HCT116 (cell line): ENCODE results near the gene FHIT. TPM values are rescaled to one million over a fixed set of nuclear protein-coding genes. Genes with fewer than 3 reads are reported as not detected.
A peak's percentile ranks its signal among the peaks of the same experiment; 100 is the strongest.

ENCODE experiments used
- ATAC-seq: fragments of 200-7000 bp; cut with Tn5 transposase; 2 replicates; pipeline ENCODE4 v1.9.1; 2020; ENCODE audit warnings: mild to moderate bottlenecking, moderate library complexity
- BruUV-seq: library from RNA; stranded (reverse); fragments of 400-500 nt; replicated peaks from 2 replicates; lab custom pipeline; 2021; lab: Mats Ljungman, UMichigan
- CTCF ChIA-PET: fragments of 300-600 bp; sonication (Branson Sonifier 250); formaldehyde crosslinking; loops from one replicate; lab custom pipeline; 2021; ENCODE audit warnings: antibody characterized with exemption; lab: Charles Lee
- POLR2A ChIA-PET: fragments of 300-600, 350-600 bp; sonication (Branson Sonifier 250); formaldehyde crosslinking; loops from one replicate; lab custom pipeline; 2021; ENCODE audit warnings: antibody characterized with exemption; lab: Charles Lee
- RAD21 ChIA-PET, 2 experiments: fragments of 300-600 bp; sonication (Branson Sonifier 250); formaldehyde crosslinking; loops; one replicate each; lab custom pipeline; 2023; ENCODE audit warnings: low total read pairs in 2 of 2; ENCODE audit not compliant: uncharacterized antibody in 2 of 2, unreplicated experiment in 2 of 2, low non-redundant PET in 1 of 2; lab: Charles Lee
- DNase-seq: peaks from one replicate; pipeline ENCODE4 v3.0.0-alpha.2; 2010; ENCODE audit warnings: low read depth, low spot score
- H2AFZ ChIP-seq: fragments of 200-600 bp; shearing (Covaris generic), sonication (generic); 2 replicates; pipeline ENCODE4 v1.6.1; 2017; ENCODE audit warnings: low read depth, mixed run types, mixed read lengths, antibody characterized with exemption, low read length; ENCODE audit not compliant: poor library complexity, severe bottlenecking
- H3K27ac ChIP-seq: 2 replicates; pipeline ENCODE4 v1.5.1; 2012; ENCODE audit warnings: low read depth, low read length
- H3K27me3 ChIP-seq: fragments of 200-600 bp; sonication (generic); 2 replicates; pipeline ENCODE4 v1.6.1; 2016; ENCODE audit warnings: mixed run types, low read length, mixed read lengths; ENCODE audit not compliant: insufficient read depth
- H3K36me3 ChIP-seq, 2 experiments: fragments of 200-500 bp in 1 of 2; fragments of 200-600 bp in 1 of 2; sonication (Bioruptor generic) in 1 of 2; sonication (generic) in 1 of 2; 2 replicates each; pipeline versions ENCODE4 v1.5.1 to v1.6.1; 2014 to 2016; ENCODE audit warnings: low read length in 2 of 2, inconsistent platforms in 1 of 2, mixed read lengths in 1 of 2, mixed run types in 1 of 2; ENCODE audit not compliant: insufficient read depth in 2 of 2, control insufficient read depth in 1 of 2
- H3K4me1 ChIP-seq, 2 experiments: fragments of 200-600 bp in 1 of 2; sonication (generic) in 1 of 2; 2 replicates each; pipeline versions ENCODE4 v1.5.1 to v1.6.1; 2012 to 2017; ENCODE audit warnings: low read length in 2 of 2, inconsistent platforms in 1 of 2, mild to moderate bottlenecking in 1 of 2, mixed read lengths in 1 of 2, mixed run types in 1 of 2, moderate library complexity in 1 of 2; ENCODE audit not compliant: insufficient read depth in 2 of 2, control insufficient read depth in 1 of 2
- H3K4me2 ChIP-seq: fragments of 200-600 bp; sonication (generic); 2 replicates; pipeline ENCODE4 v1.6.1; 2017; ENCODE audit warnings: mixed run types, low read length, mixed read lengths
- H3K4me3 ChIP-seq, 2 experiments: fragments of 200-600 bp in 1 of 2; sonication (generic) in 1 of 2; replicated peaks in 1 of 2; 2 replicates each; pipeline ENCODE4 v1.5.1; 2011 to 2016; ENCODE audit warnings: low read length in 2 of 2, control low read depth in 1 of 2, low read depth in 1 of 2, mild to moderate bottlenecking in 1 of 2, mixed read lengths in 1 of 2, mixed run types in 1 of 2
- H3K79me2 ChIP-seq: fragments of 200-600 bp; sonication (generic); 2 replicates; pipeline ENCODE4 v1.6.1; 2017; ENCODE audit warnings: mild to moderate bottlenecking, mixed run types, low read length, moderate library complexity, mixed read lengths; ENCODE audit not compliant: insufficient read depth
- H3K9ac ChIP-seq: fragments of 200-600 bp; sonication (generic); 2 replicates; pipeline ENCODE4 v1.6.1; 2016; ENCODE audit warnings: low read length, mixed read lengths
- H3K9me2 ChIP-seq: fragments of 200-600 bp; sonication (generic), shearing (Covaris generic); 2 replicates; pipeline ENCODE4 v1.6.1; 2017; ENCODE audit warnings: mixed run types, mild to moderate bottlenecking, moderate library complexity; ENCODE audit not compliant: insufficient read depth
- H3K9me3 ChIP-seq, 2 experiments: fragments of 200-500 bp in 1 of 2; fragments of 200-600 bp in 1 of 2; sonication (Bioruptor generic) in 1 of 2; sonication (generic) in 1 of 2; 2 replicates each; pipeline ENCODE4 v1.6.1; 2014 to 2017; ENCODE audit warnings: low read length in 2 of 2, mixed read lengths in 2 of 2, inconsistent platforms in 1 of 2, low read depth in 1 of 2, mild to moderate bottlenecking in 1 of 2, mixed run types in 1 of 2, moderate library complexity in 1 of 2; ENCODE audit not compliant: control insufficient read depth in 1 of 2, insufficient read depth in 1 of 2
- H4K20me1 ChIP-seq: fragments of 200-600 bp; sonication (generic), shearing (Covaris generic); 2 replicates; pipeline ENCODE4 v1.6.1; 2017; ENCODE audit warnings: mixed run types, mild to moderate bottlenecking, moderate library complexity; ENCODE audit not compliant: insufficient read depth
- CBX3 ChIP-seq: IDR thresholded peaks from 2 replicates; pipeline ENCODE4 v1.6.1; 2012; ENCODE audit warnings: low read depth
- CTCF ChIP-seq, 3 experiments: fragments of 200-600 bp in 1 of 3; sonication (generic) in 1 of 3; IDR thresholded peaks in 2 of 3; conservative IDR thresholded peaks in 1 of 3; 2 replicates each; pipeline ENCODE4 v1.5.1; 2012 to 2017; ENCODE audit warnings: low read depth in 2 of 3, low read length in 2 of 3, antibody characterized with exemption in 1 of 3, borderline replicate concordance in 1 of 3, control low read depth in 1 of 3, mild to moderate bottlenecking in 1 of 3, mixed read lengths in 1 of 3, mixed run types in 1 of 3, moderate library complexity in 1 of 3; ENCODE audit not compliant: insufficient read depth in 1 of 3
- ELF1 ChIP-seq: IDR thresholded peaks from 2 replicates; pipeline ENCODE4 v1.6.1; 2012; ENCODE audit warnings: low read depth, borderline replicate concordance
- EZH2 ChIP-seq: fragments of 200-600 bp; sonication (generic); IDR thresholded peaks from 2 replicates; pipeline ENCODE4 v1.6.1; 2017; ENCODE audit warnings: antibody characterized with exemption, mixed run types
- EZH2phosphoT487 ChIP-seq: fragments of 200-600 bp; IDR thresholded peaks from 2 replicates; pipeline ENCODE4 v1.6.1; 2018; ENCODE audit warnings: antibody characterized with exemption, borderline replicate concordance
- FOSL1 ChIP-seq: IDR thresholded peaks from 2 replicates; pipeline ENCODE4 v1.6.1; 2012; ENCODE audit warnings: low read depth
- JUND ChIP-seq: IDR thresholded peaks from 2 replicates; pipeline ENCODE4 v1.6.1; 2012
- POLR2A ChIP-seq: IDR thresholded peaks from 2 replicates; pipeline ENCODE4 v1.7.0; 2011; ENCODE audit warnings: borderline replicate concordance; ENCODE audit not compliant: insufficient read depth, insufficient read length; ENCODE audit errors: extremely low read depth
- POLR2AphosphoS5 ChIP-seq: IDR thresholded peaks from 2 replicates; pipeline ENCODE4 v1.6.1; 2011; ENCODE audit warnings: mild to moderate bottlenecking, low read depth, low read length, moderate library complexity
- SIN3A ChIP-seq: IDR thresholded peaks from 2 replicates; pipeline ENCODE4 v1.6.1; 2012; ENCODE audit warnings: low read depth
- SP1 ChIP-seq: IDR thresholded peaks from 2 replicates; pipeline ENCODE4 v1.6.1; 2012; ENCODE audit warnings: low read depth
- SRF ChIP-seq: IDR thresholded peaks from 2 replicates; pipeline ENCODE4 v1.6.1; 2012; ENCODE audit warnings: low read depth
- ZNF274 ChIP-seq: fragments of 200-500 bp; sonication (Bioruptor generic); IDR thresholded peaks from 2 replicates; pipeline ENCODE4 v1.6.1; 2014; ENCODE audit warnings: mild to moderate bottlenecking, low read depth, low read length, inconsistent platforms
- intact Hi-C: fragments of 100-400 bp; cut with micrococcal nuclease; formaldehyde crosslinking; loops from 2 replicates; pipeline ENCODE4 v1.10.0; 2022
- total RNA-seq: library from RNA; stranded (reverse); gene quantifications from one replicate; pipeline ENCODE4 v1.2.1, GENCODE V29; 2021; ENCODE audit not compliant: unreplicated experiment
- TF ChIP-seq, protein P1 (sequence below): IDR thresholded peaks from 2 replicates; pipeline ENCODE4 v1.6.1; 2012
- TF ChIP-seq, protein P2 (sequence below): IDR thresholded peaks from 2 replicates; pipeline ENCODE4 v1.6.1; 2012; ENCODE audit warnings: low read depth

FHIT gene
- total RNA-seq, 1 experiment from 2014 or later, result 20.1 TPM

GRCh38 chr3:59816312-59816711, 1434.9 kb downstream of the FHIT start:
- H3K4me1 ChIP-seq, result peaks cover 31 to 56% of the 10 kb centered on the region in 2 experiments

DNA sequence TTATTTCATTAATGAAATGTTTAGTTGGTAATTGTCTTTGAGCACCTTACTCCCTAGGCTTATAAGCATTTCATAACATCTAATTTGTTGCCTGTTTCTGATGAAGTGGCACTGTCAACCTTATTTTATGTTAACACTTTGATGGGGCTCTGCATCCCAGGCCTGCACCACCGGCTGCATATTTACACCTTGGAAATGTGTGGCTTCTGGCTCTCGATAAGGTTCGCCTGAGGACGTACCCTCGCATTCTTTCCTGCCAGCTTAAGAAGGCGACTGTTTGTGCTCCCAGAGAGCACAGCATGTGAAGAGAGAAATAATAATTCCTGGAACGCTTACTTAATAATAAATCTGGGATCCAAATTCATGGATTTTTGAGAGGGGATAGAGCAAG, 1438.1 kb downstream of the FHIT start:
- Histone ChIP-seq H3K27ac (no peak overlapping the region), H2AFZ (no peak overlapping the region), H4K20me1 (no peaks in the 10 kb centered on the region), H3K9me2 (no peaks in the 10 kb centered on the region), H3K4me2 (no peak overlapping the region), H3K4me1 (peaks cover 18 to 36% of the 10 kb centered on the region in 2 experiments), H3K36me3 (no peaks in the 10 kb centered on the region), H3K9ac (no peak overlapping the region), H3K4me3 (no peak overlapping the region), H3K27me3 (no peaks in the 10 kb centered on the region), H3K9me3 (no peaks in the 10 kb centered on the region), H3K79me2 (no peaks in the 10 kb centered on the region)
- no peak for DNase-seq
- CTCF ChIA-PET, result no interaction called here
- ATAC-seq, result no peak
- RAD21 ChIA-PET, result no interaction called here
- POLR2A ChIA-PET, result no interaction called here
- BruUV-seq, result no TSS peak
- intact Hi-C loops, result loop anchor here (10.0 kb wide), 1 partner anchor 818 kb away; no protein-coding TSS in a partner anchor
- TF ChIP-seq SIN3A (no peak), ELF1 (no peak), EZH2phosphoT487 (no peak), POLR2AphosphoS5 (no peak), EZH2 (no peak), CTCF (IDR thresholded peaks at IDR 0.05 in 2 of 3, conservative IDR thresholded peaks at IDR 0.05 in 1 of 3; ENCODE audit: borderline replicate concordance in 1 of 3, insufficient read depth in 1 of 3, low read depth in 2 of 3, low read length in 2 of 3) (no peak), ZNF274 (no peak), CBX3 (no peak), POLR2A (no peak)
- TF ChIP-seq, protein P1, sequence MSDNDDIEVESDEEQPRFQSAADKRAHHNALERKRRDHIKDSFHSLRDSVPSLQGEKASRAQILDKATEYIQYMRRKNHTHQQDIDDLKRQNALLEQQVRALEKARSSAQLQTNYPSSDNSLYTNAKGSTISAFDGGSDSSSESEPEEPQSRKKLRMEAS, result no peak
- TF ChIP-seq, protein P2, sequence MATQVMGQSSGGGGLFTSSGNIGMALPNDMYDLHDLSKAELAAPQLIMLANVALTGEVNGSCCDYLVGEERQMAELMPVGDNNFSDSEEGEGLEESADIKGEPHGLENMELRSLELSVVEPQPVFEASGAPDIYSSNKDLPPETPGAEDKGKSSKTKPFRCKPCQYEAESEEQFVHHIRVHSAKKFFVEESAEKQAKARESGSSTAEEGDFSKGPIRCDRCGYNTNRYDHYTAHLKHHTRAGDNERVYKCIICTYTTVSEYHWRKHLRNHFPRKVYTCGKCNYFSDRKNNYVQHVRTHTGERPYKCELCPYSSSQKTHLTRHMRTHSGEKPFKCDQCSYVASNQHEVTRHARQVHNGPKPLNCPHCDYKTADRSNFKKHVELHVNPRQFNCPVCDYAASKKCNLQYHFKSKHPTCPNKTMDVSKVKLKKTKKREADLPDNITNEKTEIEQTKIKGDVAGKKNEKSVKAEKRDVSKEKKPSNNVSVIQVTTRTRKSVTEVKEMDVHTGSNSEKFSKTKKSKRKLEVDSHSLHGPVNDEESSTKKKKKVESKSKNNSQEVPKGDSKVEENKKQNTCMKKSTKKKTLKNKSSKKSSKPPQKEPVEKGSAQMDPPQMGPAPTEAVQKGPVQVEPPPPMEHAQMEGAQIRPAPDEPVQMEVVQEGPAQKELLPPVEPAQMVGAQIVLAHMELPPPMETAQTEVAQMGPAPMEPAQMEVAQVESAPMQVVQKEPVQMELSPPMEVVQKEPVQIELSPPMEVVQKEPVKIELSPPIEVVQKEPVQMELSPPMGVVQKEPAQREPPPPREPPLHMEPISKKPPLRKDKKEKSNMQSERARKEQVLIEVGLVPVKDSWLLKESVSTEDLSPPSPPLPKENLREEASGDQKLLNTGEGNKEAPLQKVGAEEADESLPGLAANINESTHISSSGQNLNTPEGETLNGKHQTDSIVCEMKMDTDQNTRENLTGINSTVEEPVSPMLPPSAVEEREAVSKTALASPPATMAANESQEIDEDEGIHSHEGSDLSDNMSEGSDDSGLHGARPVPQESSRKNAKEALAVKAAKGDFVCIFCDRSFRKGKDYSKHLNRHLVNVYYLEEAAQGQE, result no peak

More at GRCh38 chr3:59816312-59816711, 1434.9 kb downstream of the FHIT start:
- BruUV-seq, result no TSS peak
- DNase-seq (no peak), ATAC-seq (no peak)
- Histone ChIP-seq H3K79me2 (no peaks in the 10 kb centered on the region), H2AFZ (no peak overlapping the region), H3K4me3 (no peak overlapping the region), H3K9me3 (no peaks in the 10 kb centered on the region), H3K27me3 (no peaks in the 10 kb centered on the region), H4K20me1 (no peaks in the 10 kb centered on the region), H3K4me2 (peak overlapping the region; percentile 66), H3K9me2 (no peaks in the 10 kb centered on the region), H3K36me3 (no peaks in the 10 kb centered on the region), H3K9ac (no peak overlapping the region), H3K27ac (no peak overlapping the region)
- ChIA-PET CTCF (no interaction called here), RAD21 (no interaction called here), POLR2A (no interaction called here)
- 0 out of 2 replicates have a peak, but pooled peaks have one; percentile 22 for TF ChIP-seq FOSL1
- peak; percentile 35; the same call in 1 of the 2 replicates for TF ChIP-seq JUND
- TF ChIP-seq, protein P1, result peak; percentile 58
- no peak for TF ChIP-seq EZH2
- peak; percentile 9; the same call in 1 of the 2 replicates for TF ChIP-seq SP1
- no peak for TF ChIP-seq SRF
- TF ChIP-seq SIN3A, result peak; percentile 32; the same call in 1 of the 2 replicates
- intact Hi-C loops, result loop anchor here (10.0 kb wide), 1 partner anchor 822 kb away; no protein-coding TSS in a partner anchor
